HFFc6 (cell line): ENCODE measurements around the gene ACOXL. TPM values are rescaled to one million over a fixed set of nuclear protein-coding genes. Genes with fewer than 3 reads are reported as not detected.

Source experiments
- DNase-seq: peaks from one replicate; pipeline ENCODE4 v3.0.0-alpha.2; 2018
- H3K27ac Mint-ChIP-seq: 2 replicates; pipeline ENCODE4 v1.8.0; 2020; ENCODE audit warnings: mild to moderate bottlenecking, mixed read lengths
- H3K27me3 Mint-ChIP-seq: 2 replicates; pipeline ENCODE4 v1.8.0; 2021; ENCODE audit warnings: mild to moderate bottlenecking, moderate library complexity, mixed read lengths; ENCODE audit not compliant: insufficient read depth
- H3K36me3 Mint-ChIP-seq: 2 replicates; pipeline ENCODE4 v1.8.0; 2021; ENCODE audit warnings: low read depth, mixed read lengths
- H3K4me1 Mint-ChIP-seq: 2 replicates; pipeline ENCODE4 v1.8.0; 2020; ENCODE audit warnings: low read depth, mixed read lengths
- H3K4me3 Mint-ChIP-seq: 2 replicates; pipeline ENCODE4 v1.8.0; 2020; ENCODE audit warnings: mild to moderate bottlenecking, moderate library complexity, mixed read lengths
- H3K9me3 Mint-ChIP-seq: 2 replicates; pipeline ENCODE4 v1.8.0; 2020; ENCODE audit warnings: mild to moderate bottlenecking, mixed read lengths
- total RNA-seq, 6 experiments: library from RNA; stranded (reverse); fragmentation: NEBNext Ultra II Directional; extraction: Animal tissue kit (Norgen Biotek cat#: 25700); gene quantifications; 2 replicates in 1 of 6; 3 replicates in 5 of 6; pipeline ENCODE4 v1.2.3, GENCODE V29; 2021
- TF ChIP-seq, protein P1 (sequence below): fragments of 200-600 bp; sonication (generic); IDR thresholded peaks from 2 replicates; pipeline ENCODE4 v1.5.0; 2021; ENCODE audit warnings: antibody characterized with exemption, mild to moderate bottlenecking

The ACOXL gene
- total RNA-seq, 6 experiments from 2014 or later = not detected

DNA sequence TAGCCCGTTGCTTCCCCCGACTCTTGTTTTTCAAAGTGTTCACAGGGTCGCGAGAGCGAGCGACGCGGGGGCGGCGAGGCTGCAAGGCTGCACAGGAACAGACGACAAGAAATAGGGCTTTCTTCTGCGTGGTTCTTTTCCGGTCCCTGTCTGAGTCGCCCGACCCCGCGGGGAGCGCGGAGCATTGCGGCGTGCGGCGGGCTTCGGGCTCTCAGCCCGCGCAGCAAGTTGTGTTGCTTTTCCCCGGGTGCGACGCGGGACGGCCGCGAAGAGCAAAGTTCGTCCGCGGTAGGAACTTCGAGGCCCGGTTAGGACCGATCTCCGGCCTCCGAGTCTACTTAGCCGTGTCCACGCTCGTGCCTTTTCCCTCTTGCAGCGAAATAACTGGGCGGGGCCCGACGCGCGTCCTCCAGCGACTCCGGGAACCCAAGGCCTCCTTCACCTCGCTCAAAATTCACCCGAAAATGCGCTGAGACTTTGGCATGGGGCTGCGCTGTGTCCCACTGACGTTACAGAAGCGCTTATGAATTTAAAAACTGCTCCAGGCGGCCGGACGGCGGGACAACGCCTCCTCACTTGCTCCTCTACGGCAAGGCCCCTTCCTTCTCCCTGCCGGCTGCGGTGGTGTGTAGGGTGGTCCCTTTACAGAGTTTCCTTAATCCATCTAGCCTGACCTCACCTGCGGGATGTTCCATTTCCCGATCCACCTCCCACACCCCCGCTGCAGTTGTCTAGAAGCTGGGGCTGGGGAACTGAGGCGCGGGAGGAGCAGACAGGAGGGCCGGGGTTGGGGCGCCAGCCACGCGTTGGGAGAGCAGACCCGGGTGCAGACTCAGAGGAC is 386.8 kb downstream of the ACOXL start:
- TF ChIP-seq, protein P1, sequence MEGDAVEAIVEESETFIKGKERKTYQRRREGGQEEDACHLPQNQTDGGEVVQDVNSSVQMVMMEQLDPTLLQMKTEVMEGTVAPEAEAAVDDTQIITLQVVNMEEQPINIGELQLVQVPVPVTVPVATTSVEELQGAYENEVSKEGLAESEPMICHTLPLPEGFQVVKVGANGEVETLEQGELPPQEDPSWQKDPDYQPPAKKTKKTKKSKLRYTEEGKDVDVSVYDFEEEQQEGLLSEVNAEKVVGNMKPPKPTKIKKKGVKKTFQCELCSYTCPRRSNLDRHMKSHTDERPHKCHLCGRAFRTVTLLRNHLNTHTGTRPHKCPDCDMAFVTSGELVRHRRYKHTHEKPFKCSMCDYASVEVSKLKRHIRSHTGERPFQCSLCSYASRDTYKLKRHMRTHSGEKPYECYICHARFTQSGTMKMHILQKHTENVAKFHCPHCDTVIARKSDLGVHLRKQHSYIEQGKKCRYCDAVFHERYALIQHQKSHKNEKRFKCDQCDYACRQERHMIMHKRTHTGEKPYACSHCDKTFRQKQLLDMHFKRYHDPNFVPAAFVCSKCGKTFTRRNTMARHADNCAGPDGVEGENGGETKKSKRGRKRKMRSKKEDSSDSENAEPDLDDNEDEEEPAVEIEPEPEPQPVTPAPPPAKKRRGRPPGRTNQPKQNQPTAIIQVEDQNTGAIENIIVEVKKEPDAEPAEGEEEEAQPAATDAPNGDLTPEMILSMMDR = no peak
- H3K4me1 Mint-ChIP-seq = peaks cover 25% of the 10 kb centered on the region
- no peak for DNase-seq
- H3K27ac Mint-ChIP-seq = no peak overlapping the region
- peaks cover 17% of the 10 kb centered on the region for H3K27me3 Mint-ChIP-seq
- peak overlapping the region; percentile 86 for H3K4me3 Mint-ChIP-seq
- peaks cover 3% of the 10 kb centered on the region; the same call in 1 of the 2 replicates for H3K9me3 Mint-ChIP-seq
- H3K36me3 Mint-ChIP-seq = no peaks in the 10 kb centered on the region

DNA sequence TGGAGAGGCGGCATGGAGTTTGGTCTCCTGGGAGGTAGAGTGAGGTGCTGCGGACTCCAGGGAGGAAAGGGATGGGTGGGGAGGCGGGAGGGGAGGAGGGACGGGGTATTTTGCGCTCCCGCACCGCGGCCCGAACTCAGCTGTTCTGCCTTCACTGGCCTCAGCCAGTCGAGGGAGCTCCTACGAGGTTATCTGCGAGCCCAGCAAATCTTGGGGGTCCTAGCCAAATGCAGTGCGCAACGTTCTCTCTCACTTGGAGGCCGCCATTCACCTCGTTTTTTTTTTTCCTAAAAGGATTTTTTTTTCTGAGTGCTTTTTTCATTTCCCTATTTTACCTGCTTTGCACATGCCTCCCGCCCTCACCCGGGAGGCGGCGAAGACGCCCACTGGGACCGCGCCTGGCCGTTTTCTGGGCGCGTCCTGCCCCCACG is 387.5 kb downstream of the ACOXL start:
- no peak overlapping the region for H3K27ac Mint-ChIP-seq
- H3K4me3 Mint-ChIP-seq = peak overlapping the region; percentile 63
- H3K27me3 Mint-ChIP-seq = peaks cover 17% of the 10 kb centered on the region
- H3K4me1 Mint-ChIP-seq = peaks cover 25% of the 10 kb centered on the region
- DNase-seq = no peak
- TF ChIP-seq, protein P1 = no peak
- H3K9me3 Mint-ChIP-seq = peaks cover 3% of the 10 kb centered on the region; the same call in 1 of the 2 replicates
- H3K36me3 Mint-ChIP-seq = no peaks in the 10 kb centered on the region

DNA sequence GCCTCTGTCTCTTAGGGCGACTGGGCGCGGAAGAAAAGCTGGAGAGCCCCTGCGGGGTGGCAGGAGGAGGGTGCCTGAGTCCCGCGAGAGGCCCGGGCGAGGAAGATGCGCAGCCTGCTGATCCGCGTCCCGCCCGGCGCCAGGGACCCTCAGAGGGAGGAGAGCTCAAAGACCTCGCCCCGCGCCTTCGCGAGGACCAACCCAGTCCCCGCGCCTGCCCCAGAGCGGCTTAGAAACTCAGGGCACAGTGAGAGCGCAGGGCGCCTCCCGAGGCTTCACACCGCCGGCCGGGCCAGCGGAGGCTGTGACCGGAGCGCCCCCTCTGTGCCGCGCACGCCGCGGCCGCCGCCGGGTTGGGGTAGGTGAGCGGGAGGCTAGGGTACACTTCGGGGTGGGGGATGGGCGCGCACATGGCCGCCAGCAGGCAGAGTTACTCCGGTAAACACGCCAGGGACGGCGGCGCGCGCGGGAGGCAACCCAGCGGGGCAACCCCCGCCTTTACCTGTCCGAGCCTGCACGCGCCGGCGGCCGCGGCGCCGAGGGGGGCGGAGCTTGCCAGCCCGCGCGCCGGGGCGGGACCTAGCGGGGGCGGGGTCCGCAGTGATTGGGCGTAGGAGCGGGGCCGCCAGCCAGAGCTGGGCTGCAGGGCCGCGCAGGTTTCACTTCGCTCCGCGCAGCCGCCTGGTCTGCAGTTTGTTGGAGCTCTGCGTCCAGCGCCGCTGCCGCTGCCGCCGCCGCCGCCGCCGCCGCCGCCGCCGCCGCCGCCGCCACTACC is 388.1 kb downstream of the ACOXL start, which contains the start of gene BCL2L11:
Gene BCL2L11, plus strand, starts transcription at position 662 of the 775 bp plus-strand sequence. CDS start 2,832 bp downstream, outside the sequence.
- peaks cover 17% of the 10 kb centered on the region for H3K27me3 Mint-ChIP-seq
- H3K4me3 Mint-ChIP-seq = peak within 1 kb of the TSS; percentile 94
- TF ChIP-seq, protein P1 = peak; percentile 18; the same call in 1 of the 2 replicates
- no peaks in the 10 kb centered on the region for H3K36me3 Mint-ChIP-seq
- DNase-seq = peak; percentile 74
- peak within 1 kb of the TSS; percentile 51 for H3K27ac Mint-ChIP-seq
- H3K4me1 Mint-ChIP-seq = peaks cover 25% of the 10 kb centered on the region
- peaks cover 3% of the 10 kb centered on the region; the same call in 1 of the 2 replicates for H3K9me3 Mint-ChIP-seq

DNA sequence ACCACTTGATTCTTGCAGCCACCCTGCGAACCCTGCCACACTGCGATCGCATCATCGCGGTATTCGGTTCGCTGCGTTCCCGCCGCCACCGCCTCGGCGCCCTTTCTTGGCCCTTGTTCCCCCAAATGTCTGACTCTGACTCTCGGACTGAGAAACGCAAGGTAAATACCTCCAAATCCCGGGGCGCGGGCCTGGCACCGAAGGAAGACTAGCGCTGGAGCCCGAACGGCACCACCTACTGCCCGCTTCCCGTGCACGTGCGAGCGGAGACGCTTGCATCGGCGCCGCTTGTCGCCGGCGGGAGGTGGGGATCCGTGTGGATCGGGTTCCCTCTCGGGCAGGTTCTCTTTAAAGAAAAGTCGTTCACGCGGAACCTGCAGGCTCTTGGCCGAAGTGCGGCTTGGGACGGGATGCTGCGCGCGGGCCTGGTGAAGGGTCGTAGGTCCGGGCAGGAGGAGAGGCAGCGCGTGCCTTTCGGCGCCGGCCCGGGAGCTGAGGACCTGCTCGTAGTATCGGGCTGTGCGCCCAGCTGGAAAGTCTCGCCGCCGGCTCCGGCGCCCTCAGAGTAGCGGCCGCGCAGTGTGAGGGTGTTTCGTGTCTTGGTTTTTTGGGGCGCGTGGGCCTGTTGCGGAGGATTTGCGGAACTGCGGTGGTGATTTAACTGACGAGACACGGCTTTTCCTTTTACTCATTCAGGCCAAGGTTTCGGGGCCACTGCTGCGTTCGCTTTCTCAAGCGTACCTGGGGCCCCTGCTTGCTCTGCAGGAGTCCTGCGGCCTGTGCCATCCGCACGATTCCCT is 388.9 kb downstream of the ACOXL start:
- peaks cover 25% of the 10 kb centered on the region for H3K4me1 Mint-ChIP-seq

More for the DNA sequence above, 388.9 kb downstream of the ACOXL start:
- Mint-ChIP-seq H3K4me3 (peak overlapping the region; percentile 94), H3K9me3 (peaks cover 3% of the 10 kb centered on the region; the same call in 1 of the 2 replicates), H3K27ac (peak overlapping the region; percentile 51), H3K36me3 (no peaks in the 10 kb centered on the region), H3K27me3 (peaks cover 16% of the 10 kb centered on the region)
- no peak for DNase-seq
- TF ChIP-seq, protein P1 = 0 out of 2 replicates have a peak, but pooled peaks have one; percentile 5
